Measurements from ENCODE around the gene C19orf38.

DNA sequence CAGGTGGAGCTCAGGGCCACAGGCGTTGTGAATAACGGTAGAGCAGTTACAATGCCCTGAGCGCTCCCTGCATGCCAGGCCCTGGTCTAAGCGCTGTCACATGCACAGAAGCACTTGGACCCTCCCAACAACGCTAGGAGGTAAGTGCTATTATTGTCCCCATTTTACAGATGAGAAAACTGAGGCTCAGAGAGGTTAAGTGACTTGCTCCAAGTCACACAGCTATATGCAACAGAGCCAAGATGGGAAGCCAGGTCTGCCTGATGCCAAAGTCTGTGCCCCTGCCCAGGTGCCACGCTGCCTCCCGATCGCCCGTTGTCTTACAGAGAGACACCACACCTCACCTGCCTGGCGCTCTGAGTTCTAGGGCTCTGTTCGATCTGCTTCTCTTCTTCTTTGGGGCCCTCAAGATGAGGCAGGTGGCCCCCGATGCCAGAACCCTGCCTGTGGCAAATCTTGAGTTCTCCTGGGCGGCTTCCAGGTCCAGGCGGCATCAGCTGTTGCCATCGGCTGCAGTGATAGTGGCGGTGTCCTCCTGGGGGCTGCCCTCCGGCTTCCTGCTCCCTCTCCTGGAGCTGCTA, 60.3 kb downstream of the C19orf38 start:
- TF ChIP-seq POLR2A (IDR thresholded peaks at IDR 0.05) (no peak), CTCF (IDR thresholded peaks at IDR 0.05) (no peak)
